ENCODE data around the gene IRF9. TPM values are rescaled to one million over a fixed set of nuclear protein-coding genes. Genes with fewer than 3 reads are reported as not detected.

IRF9 gene
- total and polyA plus RNA-seq, 2 of the 13 experiments (the other 11 are each of a cell fraction or from before 2014, with no cell fraction given) = 14.9 to 49.7 TPM

DNA sequence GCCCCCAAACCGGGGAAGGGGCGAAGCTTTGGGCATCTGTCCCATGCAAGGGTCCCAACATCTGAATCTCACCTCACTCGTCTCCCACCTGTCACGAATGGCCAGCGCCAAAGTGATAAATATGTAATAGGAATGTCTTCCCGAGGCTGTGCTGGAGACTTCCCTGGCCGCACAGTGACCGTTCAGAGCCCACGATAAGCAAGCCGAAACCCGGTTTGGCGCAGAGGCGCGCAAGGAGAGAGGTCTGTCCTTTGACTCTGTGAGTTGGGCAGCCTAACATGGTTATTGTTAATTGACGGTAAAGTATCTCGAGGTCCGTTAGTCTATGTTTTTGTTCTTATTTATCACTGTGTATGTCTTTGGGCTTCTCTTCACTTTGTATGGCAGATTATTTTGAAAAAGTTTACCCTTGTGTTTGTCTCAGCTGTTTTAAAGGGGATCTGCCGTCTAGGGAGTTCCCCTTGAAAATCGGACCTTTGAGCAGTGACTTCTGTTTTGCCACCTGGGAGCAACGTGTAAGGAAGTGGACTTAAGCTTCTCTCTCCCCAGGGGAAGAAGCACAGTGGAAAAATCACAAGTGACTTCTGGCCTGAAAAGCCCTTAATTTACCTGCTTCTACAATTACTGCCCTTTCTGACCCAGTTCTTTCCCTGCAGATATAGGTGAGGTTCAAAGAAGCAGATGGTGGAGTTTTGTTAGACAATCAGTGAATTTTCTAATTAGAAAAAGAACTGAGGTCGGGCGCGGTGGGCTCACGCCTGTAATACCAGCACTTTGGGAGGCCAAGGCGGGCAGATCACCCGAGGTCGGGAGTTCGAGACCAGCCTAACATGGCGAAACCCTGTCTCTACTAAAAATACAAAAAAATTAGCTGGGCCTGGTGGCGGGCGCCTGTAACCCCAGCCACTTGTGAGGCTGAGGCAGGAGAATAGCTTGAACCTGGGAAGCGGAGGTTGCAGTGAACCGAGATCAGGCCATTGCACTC, 35.3 kb downstream of the IRF9 start (continued):
- TF ChIP-seq ZNF232 (CRISPR knock-in tag; IDR thresholded peaks at IDR 0.05; ENCODE audit: borderline replicate concordance) = 0 out of 2 replicates have a peak, but pooled peaks have one; percentile 9
- TF ChIP-seq, protein P1, sequence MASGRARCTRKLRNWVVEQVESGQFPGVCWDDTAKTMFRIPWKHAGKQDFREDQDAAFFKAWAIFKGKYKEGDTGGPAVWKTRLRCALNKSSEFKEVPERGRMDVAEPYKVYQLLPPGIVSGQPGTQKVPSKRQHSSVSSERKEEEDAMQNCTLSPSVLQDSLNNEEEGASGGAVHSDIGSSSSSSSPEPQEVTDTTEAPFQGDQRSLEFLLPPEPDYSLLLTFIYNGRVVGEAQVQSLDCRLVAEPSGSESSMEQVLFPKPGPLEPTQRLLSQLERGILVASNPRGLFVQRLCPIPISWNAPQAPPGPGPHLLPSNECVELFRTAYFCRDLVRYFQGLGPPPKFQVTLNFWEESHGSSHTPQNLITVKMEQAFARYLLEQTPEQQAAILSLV (CRISPR knock-in tag; IDR thresholded peaks at IDR 0.05; ENCODE audit: borderline replicate concordance) = 0 out of 2 replicates have a peak, but pooled peaks have one; percentile 2
- TF ChIP-seq, protein P2, sequence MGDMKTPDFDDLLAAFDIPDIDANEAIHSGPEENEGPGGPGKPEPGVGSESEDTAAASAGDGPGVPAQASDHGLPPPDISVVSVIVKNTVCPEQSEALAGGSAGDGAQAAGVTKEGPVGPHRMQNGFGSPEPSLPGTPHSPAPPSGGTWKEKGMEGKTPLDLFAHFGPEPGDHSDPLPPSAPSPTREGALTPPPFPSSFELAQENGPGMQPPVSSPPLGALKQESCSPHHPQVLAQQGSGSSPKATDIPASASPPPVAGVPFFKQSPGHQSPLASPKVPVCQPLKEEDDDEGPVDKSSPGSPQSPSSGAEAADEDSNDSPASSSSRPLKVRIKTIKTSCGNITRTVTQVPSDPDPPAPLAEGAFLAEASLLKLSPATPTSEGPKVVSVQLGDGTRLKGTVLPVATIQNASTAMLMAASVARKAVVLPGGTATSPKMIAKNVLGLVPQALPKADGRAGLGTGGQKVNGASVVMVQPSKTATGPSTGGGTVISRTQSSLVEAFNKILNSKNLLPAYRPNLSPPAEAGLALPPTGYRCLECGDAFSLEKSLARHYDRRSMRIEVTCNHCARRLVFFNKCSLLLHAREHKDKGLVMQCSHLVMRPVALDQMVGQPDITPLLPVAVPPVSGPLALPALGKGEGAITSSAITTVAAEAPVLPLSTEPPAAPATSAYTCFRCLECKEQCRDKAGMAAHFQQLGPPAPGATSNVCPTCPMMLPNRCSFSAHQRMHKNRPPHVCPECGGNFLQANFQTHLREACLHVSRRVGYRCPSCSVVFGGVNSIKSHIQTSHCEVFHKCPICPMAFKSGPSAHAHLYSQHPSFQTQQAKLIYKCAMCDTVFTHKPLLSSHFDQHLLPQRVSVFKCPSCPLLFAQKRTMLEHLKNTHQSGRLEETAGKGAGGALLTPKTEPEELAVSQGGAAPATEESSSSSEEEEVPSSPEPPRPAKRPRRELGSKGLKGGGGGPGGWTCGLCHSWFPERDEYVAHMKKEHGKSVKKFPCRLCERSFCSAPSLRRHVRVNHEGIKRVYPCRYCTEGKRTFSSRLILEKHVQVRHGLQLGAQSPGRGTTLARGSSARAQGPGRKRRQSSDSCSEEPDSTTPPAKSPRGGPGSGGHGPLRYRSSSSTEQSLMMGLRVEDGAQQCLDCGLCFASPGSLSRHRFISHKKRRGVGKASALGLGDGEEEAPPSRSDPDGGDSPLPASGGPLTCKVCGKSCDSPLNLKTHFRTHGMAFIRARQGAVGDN (CRISPR knock-in tag; IDR thresholded peaks at IDR 0.05) = no peak
- 0 out of 2 replicates have a peak, but pooled peaks have one; percentile 13 for TF ChIP-seq HOXD1 (CRISPR knock-in tag; IDR thresholded peaks at IDR 0.05)
- TF ChIP-seq NCOA1 (CRISPR knock-in tag; IDR thresholded peaks at IDR 0.05) = peak; percentile 65; the same call in 1 of the 2 replicates
- TF ChIP-seq, protein P3, sequence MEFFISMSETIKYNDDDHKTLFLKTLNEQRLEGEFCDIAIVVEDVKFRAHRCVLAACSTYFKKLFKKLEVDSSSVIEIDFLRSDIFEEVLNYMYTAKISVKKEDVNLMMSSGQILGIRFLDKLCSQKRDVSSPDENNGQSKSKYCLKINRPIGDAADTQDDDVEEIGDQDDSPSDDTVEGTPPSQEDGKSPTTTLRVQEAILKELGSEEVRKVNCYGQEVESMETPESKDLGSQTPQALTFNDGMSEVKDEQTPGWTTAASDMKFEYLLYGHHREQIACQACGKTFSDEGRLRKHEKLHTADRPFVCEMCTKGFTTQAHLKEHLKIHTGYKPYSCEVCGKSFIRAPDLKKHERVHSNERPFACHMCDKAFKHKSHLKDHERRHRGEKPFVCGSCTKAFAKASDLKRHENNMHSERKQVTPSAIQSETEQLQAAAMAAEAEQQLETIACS (CRISPR knock-in tag; IDR thresholded peaks at IDR 0.05) = peak; percentile 24; the same call in 1 of the 2 replicates
- TF ChIP-seq JUN (CRISPR knock-in tag; IDR thresholded peaks at IDR 0.05) = no peak
- TF ChIP-seq, protein P4, sequence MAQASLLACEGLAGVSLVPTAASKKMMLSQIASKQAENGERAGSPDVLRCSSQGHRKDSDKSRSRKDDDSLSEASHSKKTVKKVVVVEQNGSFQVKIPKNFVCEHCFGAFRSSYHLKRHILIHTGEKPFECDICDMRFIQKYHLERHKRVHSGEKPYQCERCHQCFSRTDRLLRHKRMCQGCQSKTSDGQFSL (CRISPR knock-in tag; IDR thresholded peaks at IDR 0.05) = peak; percentile 27; the same call in 1 of the 2 replicates
- TF ChIP-seq, protein P5, sequence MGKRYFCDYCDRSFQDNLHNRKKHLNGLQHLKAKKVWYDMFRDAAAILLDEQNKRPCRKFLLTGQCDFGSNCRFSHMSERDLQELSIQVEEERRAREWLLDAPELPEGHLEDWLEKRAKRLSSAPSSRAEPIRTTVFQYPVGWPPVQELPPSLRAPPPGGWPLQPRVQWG (CRISPR knock-in tag; IDR thresholded peaks at IDR 0.05; ENCODE audit: borderline replicate concordance, low read depth) = no peak
- TF ChIP-seq SALL2 (CRISPR knock-in tag; IDR thresholded peaks at IDR 0.05) = no peak
- no peak for TF ChIP-seq HDAC2 (CRISPR knock-in tag; IDR thresholded peaks at IDR 0.05)
- 0 out of 2 replicates have a peak, but pooled peaks have one; percentile 42 for TF ChIP-seq ZNF501 (CRISPR knock-in tag; IDR thresholded peaks at IDR 0.05)
- no peak for TF ChIP-seq ZSCAN25 (CRISPR knock-in tag; IDR thresholded peaks at IDR 0.05)
- peak; percentile 9 for TF ChIP-seq CCAR2 (optimal IDR thresholded peaks at IDR 0.05; ENCODE audit: low read depth, low read length)
- TF ChIP-seq, protein P6, sequence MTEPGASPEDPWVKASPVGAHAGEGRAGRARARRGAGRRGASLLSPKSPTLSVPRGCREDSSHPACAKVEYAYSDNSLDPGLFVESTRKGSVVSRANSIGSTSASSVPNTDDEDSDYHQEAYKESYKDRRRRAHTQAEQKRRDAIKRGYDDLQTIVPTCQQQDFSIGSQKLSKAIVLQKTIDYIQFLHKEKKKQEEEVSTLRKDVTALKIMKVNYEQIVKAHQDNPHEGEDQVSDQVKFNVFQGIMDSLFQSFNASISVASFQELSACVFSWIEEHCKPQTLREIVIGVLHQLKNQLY (CRISPR knock-in tag; IDR thresholded peaks at IDR 0.05) = peak; percentile 22; the same call in 1 of the 2 replicates
- TF ChIP-seq ZNF33B (CRISPR knock-in tag; IDR thresholded peaks at IDR 0.05) = no peak
- no peak for TF ChIP-seq ZKSCAN1 (IDR thresholded peaks at IDR 0.05; ENCODE audit: low read length)
- TF ChIP-seq, protein P7, sequence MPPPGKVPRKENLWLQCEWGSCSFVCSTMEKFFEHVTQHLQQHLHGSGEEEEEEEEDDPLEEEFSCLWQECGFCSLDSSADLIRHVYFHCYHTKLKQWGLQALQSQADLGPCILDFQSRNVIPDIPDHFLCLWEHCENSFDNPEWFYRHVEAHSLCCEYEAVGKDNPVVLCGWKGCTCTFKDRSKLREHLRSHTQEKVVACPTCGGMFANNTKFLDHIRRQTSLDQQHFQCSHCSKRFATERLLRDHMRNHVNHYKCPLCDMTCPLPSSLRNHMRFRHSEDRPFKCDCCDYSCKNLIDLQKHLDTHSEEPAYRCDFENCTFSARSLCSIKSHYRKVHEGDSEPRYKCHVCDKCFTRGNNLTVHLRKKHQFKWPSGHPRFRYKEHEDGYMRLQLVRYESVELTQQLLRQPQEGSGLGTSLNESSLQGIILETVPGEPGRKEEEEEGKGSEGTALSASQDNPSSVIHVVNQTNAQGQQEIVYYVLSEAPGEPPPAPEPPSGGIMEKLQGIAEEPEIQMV (CRISPR knock-in tag; IDR thresholded peaks at IDR 0.05; ENCODE audit: low read depth) = no peak
- peak; percentile 77; the same call in 1 of the 2 replicates for TF ChIP-seq NKX3-1 (CRISPR knock-in tag; IDR thresholded peaks at IDR 0.05)

Measured in HepG2 (cell line).